Gastroesophageal sphincter (tissue), 4 donors: ENCODE measurements around the gene ABCB6. TPM values are rescaled to one million over a fixed set of nuclear protein-coding genes. Genes with fewer than 3 reads are reported as not detected.

ENCODE experiments used
- ATAC-seq: fragments of 150-250 bp; one replicate; pipeline ENCODE4 v1.9.1; 2016; ENCODE audit warnings: mild to moderate bottlenecking, moderate library complexity
- H3K27ac ChIP-seq, 4 donors: fragments of 200-600 bp; sonication (generic) in 3 of 4; 1 replicate in 3 of 4; 2 replicates in 1 of 4; pipeline ENCODE4 v1.5.1; 2016 to 2019
- H3K27me3 ChIP-seq: fragments of 200-600 bp; sonication (generic); one replicate; pipeline ENCODE4 v1.5.1; 2019
- H3K36me3 ChIP-seq, 2 donors: fragments of 200-600 bp; sonication (generic); one replicate each; pipeline ENCODE4 v1.5.1; 2019; ENCODE audit warnings: control low read depth in 1 of 2
- H3K4me1 ChIP-seq, 3 donors: fragments of 200-600 bp; sonication (generic); 1 replicate in 2 of 3; 2 replicates in 1 of 3; pipeline ENCODE4 v1.5.1; 2016 to 2019; ENCODE audit warnings: control low read depth in 2 of 3
- H3K4me3 ChIP-seq, 2 donors: fragments of 200-600 bp; sonication (generic); one replicate each; pipeline ENCODE4 v1.5.1; 2019; ENCODE audit warnings: mild to moderate bottlenecking in 1 of 2, moderate library complexity in 1 of 2
- H3K9me3 ChIP-seq, 3 donors: fragments of 200-600 bp; sonication (generic); one replicate each; pipeline ENCODE4 v1.5.1; 2017 to 2019; ENCODE audit warnings: control low read depth in 2 of 3
- CTCF ChIP-seq, 4 experiments: fragments of 200-600 bp in 2 of 4; fragments of 450-650 bp in 2 of 4; sonication (generic) in 1 of 4; IDR thresholded peaks; one replicate each; pipeline ENCODE4 v1.5.1; 2017 to 2019; ENCODE audit warnings: antibody characterized with exemption in 4 of 4, mild to moderate bottlenecking in 2 of 4, moderate library complexity in 2 of 4
- EP300 ChIP-seq: sonication (generic); formaldehyde crosslinking; IDR thresholded peaks from one replicate; pipeline ENCODE4 v1.6.1; 2017; ENCODE audit warnings: antibody characterized with exemption, mild to moderate bottlenecking
- POLR2A ChIP-seq, 2 donors: fragments of 450-650 bp; IDR thresholded peaks; one replicate each; pipeline ENCODE4 v1.6.1; 2017; ENCODE audit warnings: antibody characterized with exemption in 2 of 2, mild to moderate bottlenecking in 2 of 2, moderate library complexity in 1 of 2
- POLR2AphosphoS5 ChIP-seq: sonication (generic); formaldehyde crosslinking; IDR thresholded peaks from one replicate; pipeline ENCODE4 v1.6.1; 2017; ENCODE audit warnings: antibody characterized with exemption
- WGBS, 2 donors: methylation state at CpG; one replicate each; pipeline ENCODE4 v1.1.5; 2018; ENCODE audit warnings: low coverage in 1 of 2; 5-methylcytosine and 5-hydroxymethylcytosine counted together
- total RNA-seq, 4 donors: library from RNA; depleted of rRNA; stranded (reverse); fragments of >200 nt; gene quantifications; one replicate each; pipeline ENCODE4 v1.1.0, GENCODE V29; 2016

The ABCB6 gene
- total RNA-seq, 4 donors from 2014 or later = 11.4 to 19.6 (median 16.8) TPM

DNA sequence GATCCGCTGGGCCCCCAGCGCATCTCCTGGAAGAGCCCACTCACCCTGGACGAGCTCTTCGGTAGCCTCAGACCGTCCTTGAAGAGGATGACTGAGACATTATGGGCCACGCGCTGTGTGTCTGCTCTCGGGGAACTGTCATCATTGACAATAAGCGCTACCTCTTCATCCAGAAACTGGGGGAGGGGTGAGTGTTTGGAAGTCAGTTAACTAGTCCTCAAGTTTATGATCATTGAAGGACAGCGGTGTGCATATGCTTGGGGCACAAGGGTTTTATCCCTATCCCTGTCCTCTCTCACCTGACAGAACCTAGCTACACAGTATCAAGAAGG, 27.1 kb upstream of the ABCB6 start:
- ATAC-seq = no peak
- TF ChIP-seq EP300 (no peak), CTCF (IDR thresholded peaks at IDR 0.05) (no peak), POLR2A (IDR thresholded peaks at IDR 0.05) (no peak), POLR2AphosphoS5 (no peak)
- peak overlapping the region; percentile 66 to 90 for H3K4me3 ChIP-seq
- 40 to 57% methylated on average over 1 to 2 of the region's 10 CpGs for WGBS, 2 donors
- no peaks in the 10 kb centered on the region for H3K27me3 ChIP-seq
- H3K27ac ChIP-seq = peak overlapping the region; percentile 89 to 96 (median 93)
- no peaks in the 10 kb centered on the region for H3K9me3 ChIP-seq
- peaks cover 0 to 38% of the 10 kb centered on the region in 2 donors for H3K36me3 ChIP-seq
- H3K4me1 ChIP-seq = peaks cover 3 to 60% (median 24%) of the 10 kb centered on the region in 3 donors

DNA sequence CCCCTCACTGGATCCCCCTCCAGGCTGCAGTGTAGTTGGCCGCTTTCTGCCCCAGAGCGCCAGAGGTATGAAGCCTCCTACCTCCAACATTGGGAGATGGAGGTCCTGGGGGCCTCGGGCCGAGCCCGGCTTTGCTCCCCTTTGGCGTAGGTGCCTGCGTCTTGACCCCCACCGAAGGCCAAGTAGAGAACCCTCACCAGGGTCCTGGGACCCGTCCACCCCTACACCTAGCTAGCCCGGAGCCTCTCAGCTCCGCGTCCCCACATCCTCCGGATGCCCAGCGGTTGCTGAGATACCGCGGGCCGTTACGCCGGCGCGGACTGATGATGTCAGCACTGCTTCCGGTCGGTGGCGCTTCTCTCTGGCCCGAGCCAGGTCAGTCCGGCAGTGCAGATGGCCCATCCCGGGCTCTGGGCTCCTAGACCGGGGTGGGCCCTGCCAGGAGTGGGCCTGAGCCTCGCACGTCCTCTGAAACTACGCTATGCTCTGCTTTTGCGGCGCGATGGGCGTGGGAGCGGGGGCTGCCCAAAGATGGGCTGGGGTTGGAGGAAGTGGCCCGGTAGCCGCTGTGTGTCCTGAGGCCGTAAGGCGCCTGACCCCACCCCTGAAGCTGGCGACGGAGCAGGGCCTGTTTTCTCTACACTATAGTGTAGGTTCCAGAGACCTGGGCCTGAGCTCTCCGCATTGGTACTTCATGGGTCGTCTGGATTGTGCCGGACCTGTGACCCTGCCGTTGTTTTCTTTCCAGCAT, 26.6 kb upstream of the ABCB6 start, which contains the start of the genes GLB1L and STK16:
TSS of gene GLB1L (minus strand) at position 297 of the 751 bp plus-strand sequence. CDS start 1,871 bp downstream, outside the sequence.
TSS of gene STK16 (plus strand) at position 332 of the 751 bp plus-strand sequence. CDS start 521 bp downstream, outside the sequence.
- TF ChIP-seq POLR2AphosphoS5 (peak; percentile 91), EP300 (no peak), CTCF (IDR thresholded peaks at IDR 0.05) (peak in 1 of 4 experiments; percentile 7), POLR2A (IDR thresholded peaks at IDR 0.05) (peak; percentile 79 to 82)
- peak; percentile 93 for ATAC-seq
- peak within 1 kb of the TSS; percentile 66 to 90 for H3K4me3 ChIP-seq
- H3K9me3 ChIP-seq = no peaks in the 10 kb centered on the region
- peaks cover 3 to 55% (median 22%) of the 10 kb centered on the region in 3 donors for H3K4me1 ChIP-seq
- peak within 1 kb of the TSS; percentile 89 to 96 (median 93) for H3K27ac ChIP-seq
- 0% methylated on average over 8 of the region's 46 CpGs; no CpG with 5 or more reads in 1 of the 2 donors for WGBS, 2 donors
- peaks cover 0 to 32% of the 10 kb centered on the region in 2 donors for H3K36me3 ChIP-seq
- H3K27me3 ChIP-seq = no peaks in the 10 kb centered on the region

DNA sequence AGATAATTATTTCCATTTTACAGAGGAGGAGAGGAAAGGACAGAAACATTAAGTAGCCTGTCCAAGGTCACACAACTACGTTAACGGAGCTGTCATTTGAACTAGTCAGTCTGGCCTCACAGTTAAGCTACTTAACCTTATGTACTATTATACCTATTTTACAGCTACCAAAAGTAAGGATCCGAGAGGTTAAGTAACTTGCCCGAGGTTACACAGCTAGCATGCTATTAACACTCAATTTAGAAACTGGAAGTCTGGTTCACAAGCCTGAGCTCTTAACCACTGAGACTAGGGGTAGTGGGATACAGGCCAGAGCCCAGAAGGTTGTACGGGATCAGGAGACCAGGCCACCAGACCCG, 26.0 kb upstream of the ABCB6 start:
- no peaks in the 10 kb centered on the region for H3K27me3 ChIP-seq
- ATAC-seq = no peak
- H3K9me3 ChIP-seq = no peaks in the 10 kb centered on the region
- peaks cover 0 to 30% of the 10 kb centered on the region in 2 donors for H3K36me3 ChIP-seq
- TF ChIP-seq POLR2A (IDR thresholded peaks at IDR 0.05) (no peak), CTCF (IDR thresholded peaks at IDR 0.05) (no peak), POLR2AphosphoS5 (no peak), EP300 (no peak)
- 42 to 66% methylated on average over 4 of the region's 6 CpGs for WGBS, 2 donors
- peak overlapping the region; percentile 89 to 96 (median 93) for H3K27ac ChIP-seq
- H3K4me1 ChIP-seq = peaks cover 3 to 49% (median 16%) of the 10 kb centered on the region in 3 donors
- peak overlapping the region; percentile 66 to 90 for H3K4me3 ChIP-seq

GRCh38 chr2:219243291-219243761, 24.6 kb upstream of the ABCB6 start:
- Histone ChIP-seq H3K27ac (peak overlapping the region in 2 of 4 donors; percentile 7 to 33), H3K9me3 (no peaks in the 10 kb centered on the region), H3K4me3 (peak overlapping the region in 1 of 2 donors; percentile 36), H3K27me3 (no peaks in the 10 kb centered on the region), H3K36me3 (peaks cover 0 to 32% of the 10 kb centered on the region in 2 donors), H3K4me1 (peaks cover 3 to 35% (median 8%) of the 10 kb centered on the region in 3 donors)
- no peak for ATAC-seq
- WGBS, 2 donors = 21 to 35% methylated on average over 7 to 14 of the region's 28 CpGs
- TF ChIP-seq EP300 = no peak
- TF ChIP-seq POLR2A (IDR thresholded peaks at IDR 0.05) = no peak
- TF ChIP-seq POLR2AphosphoS5 = no peak
- TF ChIP-seq CTCF (IDR thresholded peaks at IDR 0.05) = no peak
